ENCODE data around the gene PLCL1. TPM values are rescaled to one million over a fixed set of nuclear protein-coding genes. Genes with fewer than 3 reads are reported as not detected.
"Not testable (repeated sequence)": the region's sequence is repeated elsewhere in the genome, so short reads cannot be mapped to it uniquely, and the experiment has no call there.

Gene PLCL1
- total RNA-seq, 4 donors from 2014 or later, result 0.34 to 4.2 (median 1.2) TPM

DNA sequence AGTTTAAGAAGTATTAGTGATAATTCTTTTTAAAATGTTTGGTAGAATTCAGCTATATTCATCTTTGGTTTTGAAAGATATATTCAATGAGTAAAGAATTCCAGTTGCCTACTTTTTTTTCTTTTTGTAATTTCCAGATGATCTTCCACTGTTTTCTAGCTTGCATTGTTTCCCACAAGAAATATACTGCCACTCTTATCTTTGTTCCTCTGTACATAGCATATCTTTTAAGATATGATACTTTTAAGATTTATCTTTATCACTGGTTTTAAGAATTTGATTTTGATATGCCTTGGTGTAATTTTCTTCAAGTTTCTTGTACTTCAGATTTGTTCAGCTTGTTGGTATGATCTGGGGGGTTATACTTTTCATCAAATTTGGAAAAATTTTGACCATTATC is 374.4 kb downstream of the PLCL1 start:
- H3K4me1 ChIP-seq, result no peaks in the 10 kb centered on the region
- DNase-seq, result no peak
- H3K36me3 ChIP-seq, result no peaks in the 10 kb centered on the region
- peaks cover 0 to 9% (median 0%) of the 10 kb centered on the region in 3 donors for H3K9me3 ChIP-seq
- H3K4me3 ChIP-seq, result no peak overlapping the region
- H3K27me3 ChIP-seq, result no peaks in the 10 kb centered on the region
- H3K27ac ChIP-seq, result no peak overlapping the region
- TF ChIP-seq POLR2A (IDR thresholded peaks at IDR 0.05), result no peak
- TF ChIP-seq, protein P1, sequence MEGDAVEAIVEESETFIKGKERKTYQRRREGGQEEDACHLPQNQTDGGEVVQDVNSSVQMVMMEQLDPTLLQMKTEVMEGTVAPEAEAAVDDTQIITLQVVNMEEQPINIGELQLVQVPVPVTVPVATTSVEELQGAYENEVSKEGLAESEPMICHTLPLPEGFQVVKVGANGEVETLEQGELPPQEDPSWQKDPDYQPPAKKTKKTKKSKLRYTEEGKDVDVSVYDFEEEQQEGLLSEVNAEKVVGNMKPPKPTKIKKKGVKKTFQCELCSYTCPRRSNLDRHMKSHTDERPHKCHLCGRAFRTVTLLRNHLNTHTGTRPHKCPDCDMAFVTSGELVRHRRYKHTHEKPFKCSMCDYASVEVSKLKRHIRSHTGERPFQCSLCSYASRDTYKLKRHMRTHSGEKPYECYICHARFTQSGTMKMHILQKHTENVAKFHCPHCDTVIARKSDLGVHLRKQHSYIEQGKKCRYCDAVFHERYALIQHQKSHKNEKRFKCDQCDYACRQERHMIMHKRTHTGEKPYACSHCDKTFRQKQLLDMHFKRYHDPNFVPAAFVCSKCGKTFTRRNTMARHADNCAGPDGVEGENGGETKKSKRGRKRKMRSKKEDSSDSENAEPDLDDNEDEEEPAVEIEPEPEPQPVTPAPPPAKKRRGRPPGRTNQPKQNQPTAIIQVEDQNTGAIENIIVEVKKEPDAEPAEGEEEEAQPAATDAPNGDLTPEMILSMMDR (IDR thresholded peaks at IDR 0.05), result no peak
- intact Hi-C loops (cut with DNase I), result no loop called here

DNA sequence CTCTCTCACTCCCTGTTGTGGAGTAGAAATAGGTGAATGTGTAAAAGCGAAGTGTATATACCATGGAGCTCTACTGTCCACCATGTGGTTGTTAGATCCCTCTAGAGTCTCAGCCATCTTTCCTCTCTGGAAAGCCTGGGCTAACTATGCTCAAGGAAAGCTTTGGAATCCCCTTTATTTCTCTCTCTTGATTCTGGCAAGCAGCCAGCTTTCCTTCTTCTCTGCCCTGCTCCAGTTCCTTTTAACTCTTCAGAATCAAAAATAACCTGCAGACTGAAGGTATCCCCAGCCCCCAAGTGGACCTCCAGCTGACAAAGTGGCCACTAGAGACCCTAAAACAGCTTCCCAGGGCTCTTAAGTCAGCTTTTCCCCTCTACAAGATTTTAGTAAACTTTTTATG is 381.9 kb downstream of the PLCL1 start:
- Histone ChIP-seq H3K4me1 (no peaks in the 10 kb centered on the region), H3K27ac (no peak overlapping the region), H3K27me3 (no peaks in the 10 kb centered on the region), H3K4me3 (no peak overlapping the region), H3K36me3 (no peaks in the 10 kb centered on the region), H3K9me3 (no peaks in the 10 kb centered on the region)
- TF ChIP-seq POLR2A (IDR thresholded peaks at IDR 0.05), result no peak
- TF ChIP-seq, protein P1 (IDR thresholded peaks at IDR 0.05), result no peak
- no peak for DNase-seq
- intact Hi-C loops (cut with DNase I), result no loop called here
- 64 to 74% methylated on average over 1 of the region's 1 CpG for WGBS, 2 donors

DNA sequence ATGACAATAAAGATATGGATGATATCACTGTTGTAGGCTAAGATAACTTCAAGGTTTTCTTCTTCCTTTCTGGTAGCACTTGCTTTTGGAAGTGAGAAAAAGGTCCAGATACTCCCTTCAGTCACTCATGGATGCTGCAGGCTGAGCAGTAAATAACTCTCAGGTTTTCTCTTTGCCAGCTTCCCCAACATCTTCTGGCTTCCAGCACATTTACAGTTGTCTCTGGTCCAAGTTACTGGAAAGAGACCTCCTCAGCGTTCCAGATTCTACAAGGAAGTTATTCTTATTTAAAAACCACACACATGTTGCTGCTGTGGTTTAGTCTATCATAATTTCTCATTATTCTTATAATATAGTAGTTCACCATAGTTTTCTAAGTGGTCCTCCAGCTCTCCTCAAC is 383.4 kb downstream of the PLCL1 start:
- H3K36me3 ChIP-seq, result no peaks in the 10 kb centered on the region
- H3K27ac ChIP-seq, result no peak overlapping the region
- no peaks in the 10 kb centered on the region for H3K9me3 ChIP-seq
- no peak for DNase-seq
- 33 to 45% methylated on average over 1 of the region's 1 CpG for WGBS, 2 donors
- intact Hi-C loops (cut with DNase I), result no loop called here
- TF ChIP-seq, protein P1 (IDR thresholded peaks at IDR 0.05), result no peak
- TF ChIP-seq POLR2A (IDR thresholded peaks at IDR 0.05), result no peak
- H3K4me3 ChIP-seq, result no peak overlapping the region
- H3K4me1 ChIP-seq, result no peaks in the 10 kb centered on the region
- H3K27me3 ChIP-seq, result no peaks in the 10 kb centered on the region

DNA sequence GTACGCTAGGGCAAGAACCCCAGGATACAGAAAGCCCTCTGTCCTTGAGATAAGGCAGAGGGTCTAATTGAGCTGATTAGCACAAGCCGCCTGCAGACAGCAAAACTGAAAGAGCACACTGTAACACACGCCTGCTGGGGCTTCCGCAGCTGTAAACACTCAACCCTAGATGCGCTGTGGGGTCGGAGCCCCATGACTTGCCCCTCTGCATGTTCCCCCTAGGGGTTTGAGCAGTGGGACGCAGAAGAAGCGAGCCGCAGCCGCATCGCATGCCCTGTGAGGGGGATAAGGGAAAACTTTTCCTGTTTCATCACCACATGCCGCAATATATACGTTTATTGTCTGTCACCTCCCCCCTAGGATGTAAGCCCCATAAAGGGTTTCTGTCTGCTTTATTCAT is 384.6 kb downstream of the PLCL1 start:
- no peaks in the 10 kb centered on the region for H3K36me3 ChIP-seq
- DNase-seq, result no peak
- H3K9me3 ChIP-seq, result no peaks in the 10 kb centered on the region
- no peak overlapping the region for H3K27ac ChIP-seq
- WGBS, 2 donors, result 75 to 84% methylated on average over 6 to 12 of the region's 13 CpGs
- H3K27me3 ChIP-seq, result no peaks in the 10 kb centered on the region
- H3K4me1 ChIP-seq, result no peaks in the 10 kb centered on the region
- H3K4me3 ChIP-seq, result no peak overlapping the region
- intact Hi-C loops (cut with DNase I), result no loop called here
- no peak for TF ChIP-seq POLR2A (IDR thresholded peaks at IDR 0.05)
- TF ChIP-seq, protein P1 (IDR thresholded peaks at IDR 0.05), result no peak

DNA sequence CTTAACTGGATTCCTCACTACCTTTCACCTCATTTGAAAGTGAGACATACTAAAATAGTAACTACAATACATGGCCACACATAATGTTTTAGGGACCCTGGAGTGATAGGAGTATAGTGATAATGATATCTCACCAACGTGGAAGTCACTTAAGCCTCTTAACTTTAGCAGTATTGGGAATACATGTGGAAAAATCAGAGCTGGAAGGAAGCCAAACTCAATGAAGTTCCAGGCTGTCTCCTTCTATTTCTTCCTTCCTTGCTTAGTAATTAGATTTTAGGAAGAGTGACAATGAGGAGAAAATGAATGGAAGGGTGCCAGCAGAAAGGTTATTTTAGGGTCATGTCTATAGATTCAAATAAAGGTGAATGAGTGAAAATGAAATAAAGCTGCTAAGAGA is 387.3 kb downstream of the PLCL1 start:
- no peak for TF ChIP-seq POLR2A (IDR thresholded peaks at IDR 0.05)
- TF ChIP-seq, protein P1 (IDR thresholded peaks at IDR 0.05), result no peak
- H3K4me1 ChIP-seq, result no peaks in the 10 kb centered on the region
- no peaks in the 10 kb centered on the region for H3K27me3 ChIP-seq
- intact Hi-C loops (cut with DNase I), result no loop called here
- H3K9me3 ChIP-seq, result no peaks in the 10 kb centered on the region
- WGBS, 2 donors, result 5 to 19% methylated on average over 1 of the region's 1 CpG
- H3K27ac ChIP-seq, result no peak overlapping the region
- DNase-seq, result no peak
- no peak overlapping the region for H3K4me3 ChIP-seq
- H3K36me3 ChIP-seq, result no peaks in the 10 kb centered on the region

DNA sequence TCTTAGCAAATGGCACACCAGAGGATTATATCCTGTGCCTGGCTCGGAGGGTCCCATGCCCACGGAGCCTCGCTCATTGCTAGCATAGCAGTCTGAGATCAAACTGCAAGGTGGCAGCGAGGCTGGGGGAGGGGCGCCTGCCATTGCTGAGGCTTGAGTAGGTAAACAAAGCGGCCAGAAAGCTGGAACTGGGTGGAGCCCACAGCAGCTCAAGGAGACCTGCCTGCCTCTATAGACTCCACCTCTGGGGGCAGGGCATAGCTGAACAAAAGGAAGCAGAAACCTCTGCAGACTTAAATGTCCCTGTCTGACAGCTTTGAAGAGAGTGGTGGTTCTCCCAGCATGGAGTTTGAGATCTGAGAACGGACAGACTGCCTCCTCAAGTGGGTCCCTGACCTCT is 392.2 kb downstream of the PLCL1 start:
- H3K4me3 ChIP-seq; H3K4me1 ChIP-seq; intact Hi-C loops (cut with DNase I); H3K36me3 ChIP-seq; DNase-seq; H3K27me3 ChIP-seq; H3K9me3 ChIP-seq; H3K27ac ChIP-seq: not testable (repeated sequence)
- 49 to 55% methylated on average over 2 to 5 of the region's 7 CpGs for WGBS, 2 donors

Measured in esophagus squamous epithelium (tissue), 5 donors.